Measurements from ENCODE around the gene DDA1.

DNA sequence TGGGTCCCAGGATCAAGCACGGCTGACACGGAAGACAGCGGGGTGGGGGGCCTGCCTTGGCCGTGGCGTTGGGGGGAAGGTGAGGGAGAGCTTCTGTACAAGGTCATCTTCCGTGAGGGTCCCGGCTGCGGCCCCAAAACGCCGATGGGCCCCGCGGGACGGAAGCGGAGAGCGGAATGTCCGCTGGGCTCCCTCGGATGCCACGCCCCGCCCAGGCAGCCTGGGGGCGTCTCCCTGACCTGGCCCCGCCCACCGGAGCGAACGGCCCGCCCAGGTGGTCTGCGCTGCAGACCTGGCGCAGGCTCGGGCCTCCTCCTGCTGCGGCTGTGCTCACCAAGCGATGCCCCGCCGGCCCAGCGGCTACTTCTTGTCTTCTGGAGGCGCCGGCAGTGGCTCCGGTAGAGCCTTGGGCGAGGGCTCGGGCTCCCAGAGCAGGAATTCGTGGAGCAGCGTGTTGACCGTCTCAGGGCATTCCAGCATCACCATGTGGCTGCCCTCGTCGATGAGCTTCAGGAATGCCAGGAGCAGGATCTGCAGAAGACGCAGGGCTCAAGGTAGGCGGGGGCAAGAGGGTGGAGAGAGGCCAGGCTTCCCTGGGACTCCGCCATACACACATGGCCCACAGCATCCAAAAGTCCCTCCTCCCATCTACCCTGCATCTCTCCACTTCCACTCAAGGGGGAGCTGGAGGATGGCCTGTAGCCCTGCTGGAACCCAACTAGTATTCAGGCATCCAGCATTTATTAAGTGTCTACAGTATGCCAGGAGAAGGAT, 16.9 kb upstream of the DDA1 start:
- no peak for TF ChIP-seq GATA3 (IDR thresholded peaks at IDR 0.05; ENCODE audit: low read depth, low read length)
- no peak for TF ChIP-seq GATA2 (IDR thresholded peaks at IDR 0.05; ENCODE audit: low read depth, low read length)
